Breast epithelium (tissue), 4 donors: ENCODE results near the gene GPR137. TPM values are rescaled to one million over a fixed set of nuclear protein-coding genes. Genes with fewer than 3 reads are reported as not detected.

Experiments used
- DNase-seq, 2 donors: peaks; one replicate each; pipeline ENCODE4 v3.0.0-alpha.2; 2019; ENCODE audit warnings: low spot score in 2 of 2
- H3K27ac ChIP-seq, 2 donors: fragments of 200-600 bp; sonication (generic) in 1 of 2; one replicate each; pipeline ENCODE4 v1.5.1; 2016 to 2019; ENCODE audit warnings: mild to moderate bottlenecking in 1 of 2
- H3K27me3 ChIP-seq, 2 donors: fragments of 200-600 bp; sonication (generic) in 1 of 2; one replicate each; pipeline versions ENCODE4 v1.5.1 to v1.6.0; 2017 to 2019; ENCODE audit warnings: control low read depth in 1 of 2, mild to moderate bottlenecking in 1 of 2
- H3K36me3 ChIP-seq: fragments of 200-600 bp; one replicate; pipeline ENCODE4 v1.5.1; 2019
- H3K4me1 ChIP-seq, 2 donors: fragments of 200-600 bp; sonication (generic); one replicate each; pipeline ENCODE4 v1.5.1; 2016 to 2019; ENCODE audit warnings: control low read depth in 1 of 2
- H3K4me3 ChIP-seq, 3 donors: fragments of 200-600 bp; sonication (generic); 1 replicate in 2 of 3; 2 replicates in 1 of 3; pipeline ENCODE4 v1.5.1; 2016 to 2019; ENCODE audit warnings: mild to moderate bottlenecking in 3 of 3, moderate library complexity in 2 of 3
- H3K9me3 ChIP-seq, 2 donors: fragments of 200-600 bp; sonication (generic) in 1 of 2; one replicate each; pipeline ENCODE4 v1.5.1; 2016 to 2019; ENCODE audit warnings: control low read depth in 1 of 2
- POLR2A ChIP-seq: fragments of 450-650 bp; IDR thresholded peaks from one replicate; pipeline ENCODE4 v1.6.1; 2016; ENCODE audit warnings: antibody characterized with exemption, mild to moderate bottlenecking, moderate library complexity
- POLR2AphosphoS5 ChIP-seq, 3 donors: sonication (generic); formaldehyde crosslinking; IDR thresholded peaks; one replicate each; pipeline ENCODE4 v1.6.1; 2017; ENCODE audit warnings: antibody characterized with exemption in 3 of 3
- intact Hi-C: fragments of 100-400 bp; cut with DNase I; formaldehyde crosslinking; loops from one replicate; pipeline ENCODE4 v1.15.1; 2023; ENCODE audit warnings: low total_unique reads
- total RNA-seq, 3 donors: library from RNA; depleted of rRNA; stranded (reverse); fragments of >200 nt; gene quantifications; one replicate each; pipeline ENCODE4 v1.1.0, GENCODE V29; 2016
- TF ChIP-seq, protein P1 (sequence below), 3 donors: fragments of 450-650 bp; IDR thresholded peaks; one replicate each; pipeline ENCODE4 v1.5.1; 2016 to 2017; ENCODE audit warnings: antibody characterized with exemption in 3 of 3, mild to moderate bottlenecking in 3 of 3, moderate library complexity in 3 of 3

The GPR137 gene
- total RNA-seq, 3 donors from 2014 or later: 8.9 to 14.7 (median 11.1) TPM

DNA sequence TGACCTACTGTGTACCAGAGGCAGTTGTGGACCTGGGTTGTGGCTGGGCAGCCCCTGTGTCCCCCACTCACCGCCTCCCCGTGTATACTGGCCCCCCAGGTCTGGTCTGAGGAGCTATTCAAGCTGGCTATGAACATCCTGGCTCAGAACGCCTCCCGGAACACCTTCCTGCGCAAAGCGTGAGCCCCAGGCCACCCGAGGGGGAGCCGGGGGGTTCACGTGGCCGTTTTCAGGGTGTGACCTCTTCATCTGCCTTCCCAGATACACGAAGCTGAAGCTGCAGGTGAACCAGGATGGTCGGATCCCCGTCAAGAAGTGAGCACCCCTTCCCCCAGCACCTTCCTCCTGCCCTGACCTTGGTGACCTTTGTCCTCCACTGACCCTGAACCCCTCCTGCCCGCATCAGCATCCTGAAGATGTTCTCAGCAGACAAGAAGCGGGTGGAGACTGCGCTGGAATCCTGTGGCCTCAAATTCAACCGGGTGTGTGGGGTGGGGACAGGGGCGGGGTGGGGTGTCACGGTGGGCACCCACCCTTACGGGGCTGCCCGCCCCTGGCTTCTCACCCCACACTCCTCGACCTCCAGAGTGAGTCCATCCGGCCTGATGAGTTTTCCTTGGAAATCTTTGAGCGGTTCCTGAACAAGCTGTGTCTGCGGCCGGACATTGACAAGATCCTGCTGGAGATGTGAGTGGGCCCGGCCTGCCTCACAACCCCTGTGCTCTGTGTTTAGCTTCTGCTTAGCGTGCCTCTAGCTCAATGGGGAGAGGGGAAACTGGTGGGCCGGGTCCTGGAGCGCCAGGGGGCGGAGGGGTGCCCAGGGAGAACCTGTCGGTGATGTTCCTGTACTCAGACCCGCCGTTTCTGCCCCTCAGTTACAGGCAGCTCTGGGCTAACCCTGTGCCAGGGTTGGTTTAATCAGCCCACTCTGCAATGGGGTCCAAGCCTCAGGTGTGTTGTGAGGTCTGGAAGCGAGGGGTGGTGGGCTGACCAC is 30.2 kb upstream of the GPR137 start:
- no peaks in the 10 kb centered on the region for H3K9me3 ChIP-seq
- peaks cover 8 to 9% of the 10 kb centered on the region in 2 donors for H3K4me1 ChIP-seq
- no peak overlapping the region for H3K4me3 ChIP-seq
- intact Hi-C loops: no loop called here
- H3K27me3 ChIP-seq: no peaks in the 10 kb centered on the region
- no peaks in the 10 kb centered on the region for H3K36me3 ChIP-seq
- TF ChIP-seq, protein P1, sequence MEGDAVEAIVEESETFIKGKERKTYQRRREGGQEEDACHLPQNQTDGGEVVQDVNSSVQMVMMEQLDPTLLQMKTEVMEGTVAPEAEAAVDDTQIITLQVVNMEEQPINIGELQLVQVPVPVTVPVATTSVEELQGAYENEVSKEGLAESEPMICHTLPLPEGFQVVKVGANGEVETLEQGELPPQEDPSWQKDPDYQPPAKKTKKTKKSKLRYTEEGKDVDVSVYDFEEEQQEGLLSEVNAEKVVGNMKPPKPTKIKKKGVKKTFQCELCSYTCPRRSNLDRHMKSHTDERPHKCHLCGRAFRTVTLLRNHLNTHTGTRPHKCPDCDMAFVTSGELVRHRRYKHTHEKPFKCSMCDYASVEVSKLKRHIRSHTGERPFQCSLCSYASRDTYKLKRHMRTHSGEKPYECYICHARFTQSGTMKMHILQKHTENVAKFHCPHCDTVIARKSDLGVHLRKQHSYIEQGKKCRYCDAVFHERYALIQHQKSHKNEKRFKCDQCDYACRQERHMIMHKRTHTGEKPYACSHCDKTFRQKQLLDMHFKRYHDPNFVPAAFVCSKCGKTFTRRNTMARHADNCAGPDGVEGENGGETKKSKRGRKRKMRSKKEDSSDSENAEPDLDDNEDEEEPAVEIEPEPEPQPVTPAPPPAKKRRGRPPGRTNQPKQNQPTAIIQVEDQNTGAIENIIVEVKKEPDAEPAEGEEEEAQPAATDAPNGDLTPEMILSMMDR (IDR thresholded peaks at IDR 0.05): no peak
- TF ChIP-seq POLR2AphosphoS5 (IDR thresholded peaks at IDR 0.05) (no peak), POLR2A (no peak)
- no peak for DNase-seq
- no peak overlapping the region for H3K27ac ChIP-seq

DNA sequence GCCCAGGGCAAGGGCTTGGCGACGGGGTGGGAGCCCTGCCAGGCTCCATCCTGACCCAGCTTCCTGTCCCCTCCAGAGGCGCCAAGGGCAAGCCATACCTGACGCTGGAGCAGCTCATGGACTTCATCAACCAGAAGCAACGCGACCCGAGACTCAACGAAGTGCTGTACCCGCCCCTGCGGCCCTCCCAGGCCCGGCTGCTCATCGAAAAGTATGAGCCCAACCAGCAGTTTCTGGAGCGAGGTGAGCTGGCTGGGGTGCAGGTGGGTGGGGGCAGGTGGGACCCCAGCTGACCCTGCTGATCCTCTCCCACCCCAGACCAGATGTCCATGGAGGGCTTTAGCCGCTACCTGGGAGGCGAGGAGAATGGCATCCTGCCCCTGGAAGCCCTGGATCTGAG is 29.3 kb upstream of the GPR137 start:
- TF ChIP-seq, protein P1 (IDR thresholded peaks at IDR 0.05): no peak
- no peak for TF ChIP-seq POLR2A
- no peak for TF ChIP-seq POLR2AphosphoS5 (IDR thresholded peaks at IDR 0.05)
- intact Hi-C loops: no loop called here

GRCh38 chr11:64258356-64258755 is 27.3 kb upstream of the GPR137 start:
- no peaks in the 10 kb centered on the region for H3K9me3 ChIP-seq
- no peak for DNase-seq
- H3K27me3 ChIP-seq: no peaks in the 10 kb centered on the region
- intact Hi-C loops: no loop called here
- H3K4me1 ChIP-seq: no peaks in the 10 kb centered on the region
- TF ChIP-seq, protein P1 (IDR thresholded peaks at IDR 0.05): no peak
- TF ChIP-seq POLR2A: no peak
- TF ChIP-seq POLR2AphosphoS5 (IDR thresholded peaks at IDR 0.05): no peak
- H3K4me3 ChIP-seq: no peak overlapping the region
- no peak overlapping the region for H3K27ac ChIP-seq
- no peaks in the 10 kb centered on the region for H3K36me3 ChIP-seq

More for the DNA sequence above, 29.3 kb upstream of the GPR137 start:
- H3K4me3 ChIP-seq: no peak overlapping the region
- peaks cover 8 to 9% of the 10 kb centered on the region in 2 donors for H3K4me1 ChIP-seq
- H3K9me3 ChIP-seq: no peaks in the 10 kb centered on the region
- no peak for DNase-seq
- no peaks in the 10 kb centered on the region for H3K36me3 ChIP-seq
- H3K27ac ChIP-seq: no peak overlapping the region
- H3K27me3 ChIP-seq: no peaks in the 10 kb centered on the region

GRCh38 chr11:64258946-64259532 is 26.6 kb upstream of the GPR137 start:
- intact Hi-C loops: no loop called here
- Histone ChIP-seq H3K27ac (no peak overlapping the region), H3K9me3 (no peaks in the 10 kb centered on the region), H3K27me3 (no peaks in the 10 kb centered on the region), H3K36me3 (no peaks in the 10 kb centered on the region), H3K4me1 (no peaks in the 10 kb centered on the region), H3K4me3 (no peak overlapping the region)
- no peak for TF ChIP-seq POLR2A
- TF ChIP-seq POLR2AphosphoS5 (IDR thresholded peaks at IDR 0.05): no peak
- TF ChIP-seq, protein P1 (IDR thresholded peaks at IDR 0.05): no peak
- no peak for DNase-seq

- TF ChIP-seq POLR2AphosphoS5 (IDR thresholded peaks at IDR 0.05) (no peak), POLR2A (no peak)
- TF ChIP-seq, protein P1 (IDR thresholded peaks at IDR 0.05): no peak
- DNase-seq: no peak
- intact Hi-C loops: no loop called here
- Histone ChIP-seq H3K36me3 (no peaks in the 10 kb centered on the region), H3K27ac (no peak overlapping the region), H3K4me3 (no peak overlapping the region), H3K4me1 (no peaks in the 10 kb centered on the region), H3K9me3 (no peaks in the 10 kb centered on the region), H3K27me3 (no peaks in the 10 kb centered on the region)
Measured at GRCh38 chr11:64259533-64260067, 26.0 kb upstream of the GPR137 start.
